Muscle layer of colon (tissue), 2 donors: Measurements from ENCODE around the gene CCDC136.

ENCODE experiments used
- H3K27ac ChIP-seq: one replicate; pipeline ENCODE4 v1.7.0; 2013; ENCODE audit warnings: low read depth, mild to moderate bottlenecking, low read length, moderate library complexity
- H3K27me3 ChIP-seq, 2 donors: one replicate each; pipeline ENCODE4 v1.7.0; 2013; ENCODE audit warnings: low read length in 2 of 2, mild to moderate bottlenecking in 2 of 2; ENCODE audit not compliant: insufficient read depth in 2 of 2, control insufficient read depth in 1 of 2
- H3K36me3 ChIP-seq: one replicate; pipeline ENCODE4 v1.7.0; 2013; ENCODE audit warnings: mild to moderate bottlenecking, low read length; ENCODE audit not compliant: insufficient read depth
- H3K4me1 ChIP-seq: one replicate; pipeline ENCODE4 v1.7.0; 2013; ENCODE audit warnings: mild to moderate bottlenecking, low read length; ENCODE audit not compliant: insufficient read depth
- H3K4me3 ChIP-seq, 2 donors: one replicate each; pipeline ENCODE4 v1.7.0; 2013; ENCODE audit warnings: low read length in 2 of 2, low read depth in 1 of 2, mild to moderate bottlenecking in 1 of 2, moderate library complexity in 1 of 2
- H3K9ac ChIP-seq: one replicate; pipeline ENCODE4 v1.7.0; 2013; ENCODE audit warnings: low read length
- H3K9me3 ChIP-seq: one replicate; pipeline ENCODE4 v1.7.0; 2013; ENCODE audit warnings: mild to moderate bottlenecking, low read length
- donor health status: abdominal sarcoma.
- donor health status: Adenocarcinoma of cecum.

The CCDC136 gene

DNA sequence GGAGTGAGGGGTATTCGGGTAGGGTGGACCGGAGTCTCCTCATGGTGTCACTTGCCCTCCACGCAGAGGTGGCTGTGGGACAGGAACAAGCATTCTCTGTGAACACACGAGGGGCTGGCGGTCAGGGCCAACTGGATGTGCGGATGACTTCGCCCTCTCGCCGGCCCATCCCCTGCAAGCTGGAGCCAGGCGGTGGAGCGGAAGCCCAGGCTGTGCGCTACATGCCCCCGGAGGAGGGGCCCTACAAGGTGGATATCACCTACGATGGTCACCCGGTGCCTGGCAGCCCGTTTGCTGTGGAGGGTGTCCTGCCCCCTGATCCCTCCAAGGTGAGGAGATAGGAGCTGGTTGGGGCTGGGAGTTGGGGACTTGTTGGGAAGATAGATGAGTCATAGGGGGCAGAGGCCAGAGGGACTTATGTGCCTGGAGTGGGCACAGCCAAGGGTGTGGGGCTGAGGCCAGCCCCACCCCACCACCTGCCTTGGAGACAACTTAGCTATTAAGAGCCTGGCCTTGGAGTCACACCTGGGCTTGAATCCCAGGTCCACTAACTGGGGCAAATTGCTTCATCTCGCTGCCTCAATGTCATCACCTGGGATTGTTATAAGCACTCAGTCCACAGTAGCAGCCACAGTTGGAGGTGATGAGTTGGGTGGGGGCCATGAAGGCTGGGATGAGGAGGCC, 52.3 kb downstream of the CCDC136 start:
- Histone ChIP-seq H3K9ac (no peak overlapping the region), H3K36me3 (peaks cover 100% of the 10 kb centered on the region), H3K9me3 (no peaks in the 10 kb centered on the region), H3K27ac (no peak overlapping the region), H3K4me1 (no peaks in the 10 kb centered on the region), H3K27me3 (no peaks in the 10 kb centered on the region), H3K4me3 (no peak overlapping the region)

DNA sequence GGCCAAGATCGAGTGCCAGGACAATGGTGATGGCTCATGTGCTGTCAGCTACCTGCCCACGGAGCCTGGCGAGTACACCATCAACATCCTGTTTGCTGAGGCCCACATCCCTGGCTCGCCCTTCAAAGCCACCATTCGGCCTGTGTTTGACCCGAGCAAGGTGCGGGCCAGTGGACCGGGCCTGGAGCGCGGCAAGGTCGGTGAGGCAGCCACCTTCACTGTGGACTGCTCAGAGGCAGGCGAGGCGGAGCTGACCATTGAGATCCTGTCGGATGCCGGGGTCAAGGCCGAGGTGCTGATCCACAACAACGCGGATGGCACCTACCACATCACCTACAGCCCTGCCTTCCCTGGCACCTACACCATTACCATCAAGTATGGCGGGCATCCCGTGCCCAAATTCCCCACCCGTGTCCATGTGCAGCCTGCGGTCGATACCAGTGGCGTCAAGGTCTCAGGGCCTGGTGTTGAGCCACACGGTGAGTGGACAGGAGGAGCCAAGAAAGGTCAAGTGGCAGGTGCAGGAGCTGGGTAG, 53.1 kb downstream of the CCDC136 start:
- Histone ChIP-seq H3K4me1 (no peaks in the 10 kb centered on the region), H3K9ac (no peak overlapping the region), H3K4me3 (no peak overlapping the region), H3K27ac (no peak overlapping the region), H3K27me3 (no peaks in the 10 kb centered on the region), H3K9me3 (no peaks in the 10 kb centered on the region), H3K36me3 (peaks cover 100% of the 10 kb centered on the region)

DNA sequence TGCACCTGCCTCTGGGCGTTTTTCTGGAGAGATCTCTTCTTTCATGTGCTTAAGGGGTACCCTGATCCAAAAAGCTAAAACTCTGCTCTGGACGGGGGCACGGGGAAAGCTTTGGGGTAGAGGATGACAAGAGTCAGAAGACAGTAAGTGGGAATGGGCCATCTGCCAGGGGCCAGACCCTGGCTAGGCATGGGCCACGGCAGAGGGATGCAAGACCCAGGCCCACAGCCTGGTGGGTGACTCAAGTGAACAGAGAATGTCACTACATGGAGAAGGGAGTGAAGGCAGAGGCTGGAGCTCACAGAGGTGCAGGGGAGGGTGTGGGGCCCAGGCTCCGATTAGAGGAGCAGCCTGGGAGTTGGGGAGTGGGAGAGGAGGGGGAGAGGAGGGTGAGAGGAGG, 53.7 kb downstream of the CCDC136 start:
- H3K27ac ChIP-seq, result no peak overlapping the region
- H3K4me3 ChIP-seq, result no peak overlapping the region
- H3K9me3 ChIP-seq, result no peaks in the 10 kb centered on the region
- peaks cover 100% of the 10 kb centered on the region for H3K36me3 ChIP-seq
- H3K4me1 ChIP-seq, result no peaks in the 10 kb centered on the region
- H3K27me3 ChIP-seq, result no peaks in the 10 kb centered on the region
- no peak overlapping the region for H3K9ac ChIP-seq

DNA sequence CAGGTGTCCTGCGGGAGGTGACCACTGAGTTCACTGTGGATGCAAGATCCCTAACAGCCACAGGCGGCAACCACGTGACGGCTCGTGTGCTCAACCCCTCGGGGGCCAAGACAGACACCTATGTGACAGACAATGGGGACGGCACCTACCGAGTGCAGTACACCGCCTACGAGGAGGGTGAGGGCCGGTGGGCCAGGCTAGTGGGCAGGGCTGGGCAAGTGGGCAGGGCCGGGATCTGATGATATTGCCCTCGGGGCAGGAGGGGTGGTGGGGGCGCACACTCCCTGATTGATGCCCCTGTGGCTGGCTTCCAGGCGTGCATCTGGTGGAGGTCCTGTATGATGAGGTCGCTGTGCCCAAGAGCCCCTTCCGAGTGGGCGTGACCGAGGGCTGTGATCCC, 54.2 kb downstream of the CCDC136 start:
- H3K9me3 ChIP-seq, result no peaks in the 10 kb centered on the region
- H3K27me3 ChIP-seq, result no peaks in the 10 kb centered on the region
- H3K4me3 ChIP-seq, result no peak overlapping the region
- peaks cover 100% of the 10 kb centered on the region for H3K36me3 ChIP-seq
- H3K27ac ChIP-seq, result no peak overlapping the region
- H3K4me1 ChIP-seq, result no peaks in the 10 kb centered on the region
- H3K9ac ChIP-seq, result no peak overlapping the region

DNA sequence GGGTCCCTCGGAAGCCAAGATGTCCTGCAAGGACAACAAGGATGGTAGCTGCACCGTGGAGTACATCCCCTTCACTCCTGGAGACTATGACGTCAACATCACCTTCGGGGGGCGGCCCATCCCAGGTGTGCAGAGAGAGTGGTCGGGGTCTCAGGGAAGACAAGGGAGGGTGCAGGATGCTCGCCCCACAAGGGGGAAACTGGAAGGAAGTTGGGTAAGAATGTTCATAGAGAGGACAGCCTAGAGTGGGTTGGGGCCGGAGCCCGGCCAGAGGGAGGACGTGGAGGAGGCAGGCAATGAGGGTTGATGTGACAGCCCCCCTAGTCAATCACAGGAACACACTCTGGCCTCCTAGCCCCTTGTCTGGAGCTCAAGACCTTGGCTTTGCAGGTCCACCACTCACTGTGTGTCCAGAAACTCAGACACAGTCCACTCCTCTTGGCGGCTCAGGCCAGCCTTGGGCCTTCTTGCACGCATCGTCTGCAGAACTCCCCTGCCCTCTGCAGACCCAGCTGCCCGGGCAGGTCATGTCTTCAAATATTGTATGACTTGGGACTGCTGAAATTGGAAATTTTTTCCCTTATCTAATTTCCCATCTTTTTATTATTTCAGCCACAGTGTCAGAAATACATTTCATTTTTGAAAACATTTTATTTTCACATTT, 55.1 kb downstream of the CCDC136 start:
- Histone ChIP-seq H3K27me3 (no peaks in the 10 kb centered on the region), H3K9ac (no peak overlapping the region), H3K4me3 (no peak overlapping the region), H3K9me3 (no peaks in the 10 kb centered on the region), H3K27ac (no peak overlapping the region), H3K4me1 (no peaks in the 10 kb centered on the region), H3K36me3 (peaks cover 100% of the 10 kb centered on the region)

DNA sequence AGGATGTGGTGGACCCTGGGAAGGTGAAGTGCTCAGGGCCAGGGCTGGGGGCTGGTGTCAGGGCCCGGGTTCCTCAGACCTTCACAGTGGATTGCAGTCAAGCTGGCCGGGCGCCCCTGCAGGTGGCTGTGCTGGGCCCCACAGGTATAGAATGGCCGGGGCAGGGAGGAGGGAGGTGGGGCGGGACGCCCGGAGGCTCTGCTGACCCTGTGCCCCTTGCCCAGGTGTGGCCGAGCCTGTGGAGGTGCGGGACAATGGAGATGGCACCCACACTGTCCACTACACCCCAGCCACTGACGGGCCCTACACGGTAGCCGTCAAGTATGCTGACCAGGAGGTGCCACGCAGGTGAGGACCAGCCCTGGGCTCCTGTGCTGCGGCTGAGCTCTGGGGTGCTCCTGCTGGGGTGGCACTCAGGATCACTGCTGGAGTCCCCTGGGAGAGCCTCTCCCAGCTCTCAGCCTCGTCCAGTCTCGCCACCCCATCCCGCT, 56.0 kb downstream of the CCDC136 start:
- no peaks in the 10 kb centered on the region for H3K27me3 ChIP-seq
- peaks cover 100% of the 10 kb centered on the region for H3K36me3 ChIP-seq
- H3K4me3 ChIP-seq, result no peak overlapping the region
- no peaks in the 10 kb centered on the region for H3K9me3 ChIP-seq
- H3K27ac ChIP-seq, result no peak overlapping the region
- H3K4me1 ChIP-seq, result no peaks in the 10 kb centered on the region
- H3K9ac ChIP-seq, result no peak overlapping the region

DNA sequence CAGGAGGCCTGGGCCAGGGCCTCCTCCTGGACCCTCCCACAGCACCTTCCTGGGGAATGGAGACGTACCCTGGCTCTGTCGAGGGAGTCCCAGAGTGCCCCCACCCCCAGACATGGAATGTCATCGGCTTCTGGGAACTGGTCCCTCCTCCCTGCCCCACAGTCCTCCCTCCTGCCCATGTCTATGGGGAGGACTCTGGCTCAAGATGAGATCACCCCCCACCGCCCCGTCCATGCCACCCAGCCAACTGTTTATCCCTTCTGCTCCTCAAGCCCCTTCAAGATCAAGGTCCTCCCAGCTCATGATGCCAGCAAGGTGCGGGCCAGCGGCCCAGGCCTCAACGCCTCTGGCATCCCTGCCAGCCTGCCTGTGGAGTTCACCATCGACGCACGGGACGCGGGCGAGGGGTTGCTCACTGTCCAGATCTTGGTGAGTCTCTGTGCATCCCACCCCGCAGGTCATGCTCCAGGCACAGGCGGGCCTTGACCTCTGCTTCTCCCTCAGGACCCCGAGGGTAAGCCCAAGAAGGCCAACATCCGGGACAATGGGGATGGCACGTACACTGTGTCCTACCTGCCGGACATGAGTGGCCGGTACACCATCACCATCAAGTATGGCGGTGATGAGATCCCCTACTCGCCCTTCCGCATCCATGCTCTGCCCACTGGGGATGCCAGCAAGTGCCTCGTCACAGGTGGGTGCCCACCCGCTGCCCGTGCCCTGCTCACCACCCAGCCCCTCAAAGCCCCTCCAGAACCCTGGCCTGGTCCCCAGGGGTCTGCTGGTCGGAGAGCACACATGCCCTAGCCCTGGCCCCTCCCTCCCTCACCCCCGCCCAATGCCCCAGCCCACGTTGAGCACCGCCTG, 56.8 kb downstream of the CCDC136 start:
- no peaks in the 10 kb centered on the region for H3K4me1 ChIP-seq
- H3K9ac ChIP-seq, result no peak overlapping the region
- no peak overlapping the region for H3K27ac ChIP-seq
- H3K27me3 ChIP-seq, result no peaks in the 10 kb centered on the region
- no peaks in the 10 kb centered on the region for H3K9me3 ChIP-seq
- no peak overlapping the region for H3K4me3 ChIP-seq
- peaks cover 100% of the 10 kb centered on the region for H3K36me3 ChIP-seq

DNA sequence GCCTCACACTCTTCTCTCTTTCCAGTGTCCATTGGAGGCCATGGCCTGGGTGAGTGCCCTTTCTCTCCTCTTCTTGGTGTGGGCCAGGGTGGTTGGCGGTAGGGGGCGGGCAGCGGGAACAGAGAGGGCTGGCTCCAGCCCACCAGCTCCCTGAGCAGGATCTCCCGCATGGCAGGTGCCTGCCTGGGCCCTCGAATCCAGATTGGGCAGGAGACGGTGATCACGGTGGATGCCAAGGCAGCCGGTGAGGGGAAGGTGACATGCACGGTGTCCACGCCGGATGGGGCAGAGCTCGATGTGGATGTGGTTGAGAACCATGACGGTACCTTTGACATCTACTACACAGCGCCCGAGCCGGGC, 57.4 kb downstream of the CCDC136 start:
- Histone ChIP-seq H3K27me3 (no peaks in the 10 kb centered on the region), H3K9me3 (no peaks in the 10 kb centered on the region), H3K27ac (no peak overlapping the region), H3K4me3 (no peak overlapping the region), H3K9ac (no peak overlapping the region), H3K36me3 (peaks cover 100% of the 10 kb centered on the region), H3K4me1 (no peaks in the 10 kb centered on the region)

DNA sequence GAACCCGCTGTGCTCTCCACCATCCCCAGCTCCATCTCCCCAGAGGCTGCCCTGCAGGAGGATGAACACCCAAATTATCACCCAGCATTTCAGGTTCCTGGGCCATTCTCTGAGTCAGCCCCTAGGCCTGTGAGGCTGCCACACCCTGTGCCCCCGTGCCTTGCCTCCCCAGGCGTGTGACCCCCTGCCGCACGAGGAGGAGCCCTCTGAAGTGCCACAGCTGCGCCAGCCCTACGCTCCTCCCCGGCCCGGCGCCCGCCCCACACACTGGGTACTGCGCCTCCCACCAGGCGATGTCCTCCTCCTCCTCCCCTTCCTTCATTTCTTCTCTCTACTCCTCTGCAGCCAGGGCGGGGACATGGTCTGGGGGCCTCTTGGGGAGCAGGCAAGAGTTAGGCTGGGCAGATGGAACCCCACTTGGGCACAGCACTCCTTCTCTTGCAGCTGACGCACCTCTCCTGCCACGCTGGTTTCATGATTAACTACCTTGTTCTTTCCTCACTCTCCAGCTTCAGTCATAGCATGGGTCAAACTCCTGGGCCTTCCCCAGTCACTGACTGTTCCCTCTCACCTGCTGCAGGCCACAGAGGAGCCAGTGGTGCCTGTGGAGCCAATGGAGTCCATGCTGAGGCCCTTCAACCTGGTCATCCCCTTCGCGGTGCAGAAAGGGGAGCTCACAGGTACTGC, 58.2 kb downstream of the CCDC136 start:
- no peak overlapping the region for H3K4me3 ChIP-seq
- H3K36me3 ChIP-seq, result peaks cover 98% of the 10 kb centered on the region
- H3K4me1 ChIP-seq, result no peaks in the 10 kb centered on the region
- H3K9ac ChIP-seq, result no peak overlapping the region
- no peaks in the 10 kb centered on the region for H3K9me3 ChIP-seq
- no peaks in the 10 kb centered on the region for H3K27me3 ChIP-seq
- H3K27ac ChIP-seq, result no peak overlapping the region

DNA sequence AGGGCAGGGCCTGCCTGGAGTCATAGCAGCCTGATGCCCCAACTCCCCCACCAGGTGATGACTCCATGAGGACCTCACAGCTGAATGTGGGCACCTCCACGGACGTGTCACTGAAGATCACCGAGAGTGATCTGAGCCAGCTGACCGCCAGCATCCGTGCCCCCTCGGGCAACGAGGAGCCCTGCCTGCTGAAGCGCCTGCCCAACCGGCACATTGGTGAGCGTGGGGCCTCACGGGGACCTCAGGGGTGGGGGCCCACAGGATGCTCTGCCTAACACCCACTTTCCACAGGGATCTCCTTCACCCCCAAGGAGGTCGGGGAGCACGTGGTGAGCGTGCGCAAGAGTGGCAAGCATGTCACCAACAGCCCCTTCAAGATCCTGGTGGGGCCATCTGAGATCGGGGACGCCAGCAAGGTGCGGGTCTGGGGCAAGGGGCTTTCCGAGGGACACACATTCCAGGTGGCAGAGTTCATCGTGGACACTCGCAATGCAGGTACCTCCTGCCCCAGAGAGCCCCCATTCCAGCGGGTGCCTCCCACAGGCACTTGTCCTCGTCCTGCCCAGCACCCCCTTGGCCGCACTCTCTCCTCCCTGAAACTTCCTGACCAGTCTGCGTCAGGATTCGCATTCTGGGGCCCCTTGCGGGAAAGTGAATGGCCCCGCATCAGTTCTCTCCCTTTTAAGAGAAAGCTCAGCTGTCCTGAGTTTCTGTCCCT, 60.9 kb downstream of the CCDC136 start:
- no peak overlapping the region for H3K4me3 ChIP-seq
- peaks cover 92% of the 10 kb centered on the region for H3K36me3 ChIP-seq
- H3K9me3 ChIP-seq, result no peaks in the 10 kb centered on the region
- H3K4me1 ChIP-seq, result no peaks in the 10 kb centered on the region
- no peaks in the 10 kb centered on the region for H3K27me3 ChIP-seq
- no peak overlapping the region for H3K27ac ChIP-seq
- no peak overlapping the region for H3K9ac ChIP-seq
